H9 (cell line): ENCODE results near the gene AATK. TPM values are rescaled to one million over a fixed set of nuclear protein-coding genes. Genes with fewer than 3 reads are reported as not detected.

Experiments
- DNase-seq: peaks from one replicate; pipeline ENCODE4 v3.0.0-alpha.2; 2017
- H2AFZ ChIP-seq: one replicate; pipeline ENCODE4 v1.6.1; 2013; ENCODE audit warnings: mild to moderate bottlenecking, low read length, control low read depth, moderate library complexity
- H2AK5ac ChIP-seq: 2 replicates; pipeline ENCODE4 v1.6.1; 2013; ENCODE audit warnings: low read length, control low read depth, mixed read lengths; ENCODE audit not compliant: insufficient read length
- H2BK120ac ChIP-seq: one replicate; pipeline ENCODE4 v1.6.1; 2013; ENCODE audit warnings: low read depth, mild to moderate bottlenecking, low read length, control low read depth, inconsistent platforms; ENCODE audit not compliant: poor library complexity, severe bottlenecking
- H2BK12ac ChIP-seq: 2 replicates; pipeline ENCODE4 v1.6.1; 2013; ENCODE audit warnings: low read length, control low read depth, mixed read lengths, low read depth; ENCODE audit not compliant: insufficient read length
- H2BK15ac ChIP-seq: 2 replicates; pipeline ENCODE4 v1.6.1; 2013; ENCODE audit warnings: low read depth, low read length, control low read depth
- H2BK20ac ChIP-seq: one replicate; pipeline ENCODE4 v1.6.1; 2013; ENCODE audit warnings: low read depth, mild to moderate bottlenecking, low read length, control low read depth, inconsistent platforms; ENCODE audit not compliant: poor library complexity, severe bottlenecking
- H2BK5ac ChIP-seq: 2 replicates; pipeline ENCODE4 v1.6.1; 2013; ENCODE audit warnings: low read length, control low read depth, mixed read lengths; ENCODE audit not compliant: insufficient read length
- H3K14ac ChIP-seq: 2 replicates; pipeline ENCODE4 v1.6.1; 2013; ENCODE audit warnings: low read length, control low read depth; ENCODE audit not compliant: insufficient read depth
- H3K18ac ChIP-seq: 2 replicates; pipeline ENCODE4 v1.6.1; 2013; ENCODE audit warnings: low read depth, mild to moderate bottlenecking, mixed read lengths, low read length, control low read depth; ENCODE audit not compliant: insufficient read length
- H3K23ac ChIP-seq: 2 replicates; pipeline ENCODE4 v1.6.1; 2013; ENCODE audit warnings: low read length, control low read depth, mixed read lengths, low read depth; ENCODE audit not compliant: insufficient read length
- H3K23me2 ChIP-seq: 2 replicates; pipeline ENCODE4 v1.6.1; 2013; ENCODE audit warnings: low read depth, mild to moderate bottlenecking, mixed read lengths, low read length, control low read depth; ENCODE audit not compliant: insufficient read length, poor library complexity, severe bottlenecking
- H3K27ac ChIP-seq: 2 replicates; pipeline ENCODE4 v1.5.1; 2013; ENCODE audit warnings: low read length, control low read depth, mixed read lengths, low read depth; ENCODE audit not compliant: insufficient read length
- H3K27me3 ChIP-seq: 2 replicates; pipeline ENCODE4 v1.6.1; 2013; ENCODE audit warnings: low read length, control low read depth, inconsistent platforms; ENCODE audit not compliant: insufficient read depth
- H3K4ac ChIP-seq: 2 replicates; pipeline ENCODE4 v1.6.1; 2013; ENCODE audit warnings: low read depth, mild to moderate bottlenecking, control low read depth, inconsistent platforms, low read length, moderate library complexity
- H3K4me1 ChIP-seq: 2 replicates; pipeline ENCODE4 v1.6.1; 2013; ENCODE audit warnings: low read length, control low read depth, inconsistent platforms; ENCODE audit not compliant: insufficient read depth
- H3K4me2 ChIP-seq: 2 replicates; pipeline ENCODE4 v1.6.1; 2013; ENCODE audit warnings: low read length, control low read depth, mixed read lengths; ENCODE audit not compliant: insufficient read length, insufficient read depth
- H3K56ac ChIP-seq: 2 replicates; pipeline ENCODE4 v1.6.1; 2013; ENCODE audit warnings: low read depth, mild to moderate bottlenecking, mixed read lengths, low read length, control low read depth; ENCODE audit not compliant: insufficient read length
- H3K79me1 ChIP-seq: 2 replicates; pipeline ENCODE4 v1.6.1; 2013; ENCODE audit warnings: low read depth, mild to moderate bottlenecking, moderate library complexity, low read length, control low read depth, inconsistent platforms; ENCODE audit not compliant: insufficient read depth, poor library complexity, severe bottlenecking
- H3K79me2 ChIP-seq: 2 replicates; pipeline ENCODE4 v1.6.1; 2013; ENCODE audit warnings: low read length, control low read depth, inconsistent platforms; ENCODE audit not compliant: insufficient read depth
- H3K9ac ChIP-seq: 2 replicates; pipeline ENCODE4 v1.6.1; 2013; ENCODE audit warnings: low read length, control low read depth, mixed read lengths; ENCODE audit not compliant: insufficient read length; ENCODE audit errors: extremely low read depth
- H3K9me3 ChIP-seq: one replicate; pipeline ENCODE4 v1.6.1; 2013; ENCODE audit warnings: low read depth, low read length, inconsistent platforms; ENCODE audit not compliant: control insufficient read depth
- H3T11ph ChIP-seq: one replicate; pipeline ENCODE4 v1.6.1; 2013; ENCODE audit warnings: mild to moderate bottlenecking, low read length, control low read depth, inconsistent platforms
- H4K20me1 ChIP-seq: one replicate; pipeline ENCODE4 v1.6.1; 2013; ENCODE audit not compliant: control insufficient read depth, insufficient read length, insufficient read depth
- H4K5ac ChIP-seq: 2 replicates; pipeline ENCODE4 v1.6.1; 2013; ENCODE audit warnings: low read depth, mild to moderate bottlenecking, mixed read lengths, low read length, control low read depth; ENCODE audit not compliant: insufficient read length
- H4K8ac ChIP-seq: replicated peaks from 2 replicates; pipeline ENCODE4 v1.6.1; 2013; ENCODE audit warnings: low read length, control low read depth, mixed read lengths, low read depth; ENCODE audit not compliant: insufficient read length
- H4K91ac ChIP-seq: 2 replicates; pipeline ENCODE4 v1.6.1; 2013; ENCODE audit warnings: low read depth, mild to moderate bottlenecking, moderate library complexity, mixed read lengths, low read length, control low read depth; ENCODE audit not compliant: insufficient read length
- H3K27ac Mint-ChIP-seq, 3 experiments: 2 replicates in 2 of 3; 3 replicates in 1 of 3; pipeline ENCODE4 v1.8.0; 2020 to 2021; ENCODE audit warnings: mixed read lengths in 3 of 3, mild to moderate bottlenecking in 1 of 3, moderate library complexity in 1 of 3
- H3K27me3 Mint-ChIP-seq: 2 replicates; pipeline ENCODE4 v1.8.0; 2021; ENCODE audit warnings: low read depth, mild to moderate bottlenecking, moderate library complexity, mixed read lengths
- H3K36me3 Mint-ChIP-seq, 3 experiments: 2 replicates in 2 of 3; 3 replicates in 1 of 3; pipeline ENCODE4 v1.8.0; 2020 to 2021; ENCODE audit warnings: low read depth in 3 of 3, mixed read lengths in 3 of 3; ENCODE audit not compliant: insufficient read depth in 1 of 3
- H3K4me1 Mint-ChIP-seq, 2 experiments: 2 replicates each; pipeline ENCODE4 v1.8.0; 2020; ENCODE audit warnings: mixed read lengths in 2 of 2
- H3K4me3 Mint-ChIP-seq, 2 experiments: 2 replicates in 1 of 2; 3 replicates in 1 of 2; pipeline ENCODE4 v1.8.0; 2020 to 2021; ENCODE audit warnings: mild to moderate bottlenecking in 2 of 2, mixed read lengths in 2 of 2, moderate library complexity in 1 of 2
- H3K9me3 Mint-ChIP-seq, 2 experiments: 2 replicates in 1 of 2; 3 replicates in 1 of 2; pipeline ENCODE4 v1.8.0; 2020; ENCODE audit warnings: mild to moderate bottlenecking in 2 of 2, mixed read lengths in 2 of 2, moderate library complexity in 1 of 2
- WGBS: extraction: QIAGEN DNeasy Blood & Tissue Kit; methylation state at CpG from one replicate; pipeline ENCODE4 v1.1.7; 2013; ENCODE audit warnings: missing lambda C conversion rate, low lambda C conversion rate, mixed read lengths; ENCODE audit not compliant: insufficient read length; ENCODE audit errors: extremely low coverage; 5-methylcytosine and 5-hydroxymethylcytosine counted together
- total RNA-seq: library from RNA; stranded (reverse); gene quantifications from 2 replicates; pipeline ENCODE4 v1.2.1, GENCODE V29; 2021
- TF ChIP-seq, protein P1 (sequence below): fragments of 200-600 bp; sonication (generic); conservative IDR thresholded peaks from 3 replicates; pipeline ENCODE4 v1.8.0; 2021; ENCODE audit warnings: antibody characterized with exemption, mild to moderate bottlenecking

Gene AATK
- total RNA-seq, 1 experiment from 2014 or later = 2.4 TPM

DNA sequence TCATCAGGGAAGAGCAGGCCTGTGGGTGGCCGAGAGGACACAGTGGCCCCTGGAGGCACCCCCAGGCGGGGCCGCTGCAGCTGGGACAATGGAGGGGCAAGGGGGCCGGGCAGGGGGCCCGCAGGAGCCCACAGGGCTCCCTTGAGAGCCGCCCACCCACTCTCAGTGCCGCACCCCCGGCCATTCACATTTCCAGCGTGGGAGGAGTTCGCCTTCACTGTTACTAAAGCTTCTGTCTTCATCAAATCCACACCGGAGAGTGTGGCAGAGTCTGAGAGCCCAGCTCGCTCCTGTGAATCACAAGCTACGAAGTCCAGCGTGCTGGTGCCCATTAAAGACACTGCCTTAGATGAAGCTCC is 21.6 kb downstream of the AATK start:
- no CpG with 5 or more reads among the region's 14 CpGs for WGBS
- H3K79me1 ChIP-seq = no peaks in the 10 kb centered on the region

More for the DNA sequence above, 21.6 kb downstream of the AATK start:
- Mint-ChIP-seq H3K4me3 (no peak overlapping the region), H3K36me3 (no peaks in the 10 kb centered on the region; a peak in 1 of 7 replicates), H3K4me1 (peaks cover 2 to 10% of the 10 kb centered on the region in 2 experiments; a peak in 2 of 4 replicates), H3K27me3 (no peaks in the 10 kb centered on the region; the same call in none of the 2 replicates), H3K27ac (no peak overlapping the region; a peak in 1 of 7 replicates), H3K9me3 (no peaks in the 10 kb centered on the region; a peak in 1 of 5 replicates)
- Histone ChIP-seq H3K27me3 (no peaks in the 10 kb centered on the region), H3K56ac (no peak overlapping the region), H3K79me2 (no peaks in the 10 kb centered on the region), H2BK5ac (no peak overlapping the region), H4K8ac (no peak overlapping the region), H3K9ac (no peak overlapping the region), H2AFZ (no peak overlapping the region), H2AK5ac (no peak overlapping the region), H3T11ph (no peak overlapping the region), H3K23me2 (no peaks in the 10 kb centered on the region), H4K5ac (no peak overlapping the region), H3K4me2 (no peak overlapping the region), H4K20me1 (no peaks in the 10 kb centered on the region), H3K23ac (no peak overlapping the region), H2BK120ac (no peak overlapping the region), H2BK12ac (no peak overlapping the region), H3K4ac (no peak overlapping the region), H3K27ac (no peak overlapping the region), H3K9me3 (no peaks in the 10 kb centered on the region), H4K91ac (no peak overlapping the region), H2BK15ac (no peak overlapping the region), H3K4me1 (no peaks in the 10 kb centered on the region), H3K14ac (no peak overlapping the region), H2BK20ac (no peak overlapping the region), H3K18ac (no peak overlapping the region)
- TF ChIP-seq, protein P1, sequence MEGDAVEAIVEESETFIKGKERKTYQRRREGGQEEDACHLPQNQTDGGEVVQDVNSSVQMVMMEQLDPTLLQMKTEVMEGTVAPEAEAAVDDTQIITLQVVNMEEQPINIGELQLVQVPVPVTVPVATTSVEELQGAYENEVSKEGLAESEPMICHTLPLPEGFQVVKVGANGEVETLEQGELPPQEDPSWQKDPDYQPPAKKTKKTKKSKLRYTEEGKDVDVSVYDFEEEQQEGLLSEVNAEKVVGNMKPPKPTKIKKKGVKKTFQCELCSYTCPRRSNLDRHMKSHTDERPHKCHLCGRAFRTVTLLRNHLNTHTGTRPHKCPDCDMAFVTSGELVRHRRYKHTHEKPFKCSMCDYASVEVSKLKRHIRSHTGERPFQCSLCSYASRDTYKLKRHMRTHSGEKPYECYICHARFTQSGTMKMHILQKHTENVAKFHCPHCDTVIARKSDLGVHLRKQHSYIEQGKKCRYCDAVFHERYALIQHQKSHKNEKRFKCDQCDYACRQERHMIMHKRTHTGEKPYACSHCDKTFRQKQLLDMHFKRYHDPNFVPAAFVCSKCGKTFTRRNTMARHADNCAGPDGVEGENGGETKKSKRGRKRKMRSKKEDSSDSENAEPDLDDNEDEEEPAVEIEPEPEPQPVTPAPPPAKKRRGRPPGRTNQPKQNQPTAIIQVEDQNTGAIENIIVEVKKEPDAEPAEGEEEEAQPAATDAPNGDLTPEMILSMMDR = no peak
- DNase-seq = no peak
